ENCODE results near the gene FGFR3.

DNA sequence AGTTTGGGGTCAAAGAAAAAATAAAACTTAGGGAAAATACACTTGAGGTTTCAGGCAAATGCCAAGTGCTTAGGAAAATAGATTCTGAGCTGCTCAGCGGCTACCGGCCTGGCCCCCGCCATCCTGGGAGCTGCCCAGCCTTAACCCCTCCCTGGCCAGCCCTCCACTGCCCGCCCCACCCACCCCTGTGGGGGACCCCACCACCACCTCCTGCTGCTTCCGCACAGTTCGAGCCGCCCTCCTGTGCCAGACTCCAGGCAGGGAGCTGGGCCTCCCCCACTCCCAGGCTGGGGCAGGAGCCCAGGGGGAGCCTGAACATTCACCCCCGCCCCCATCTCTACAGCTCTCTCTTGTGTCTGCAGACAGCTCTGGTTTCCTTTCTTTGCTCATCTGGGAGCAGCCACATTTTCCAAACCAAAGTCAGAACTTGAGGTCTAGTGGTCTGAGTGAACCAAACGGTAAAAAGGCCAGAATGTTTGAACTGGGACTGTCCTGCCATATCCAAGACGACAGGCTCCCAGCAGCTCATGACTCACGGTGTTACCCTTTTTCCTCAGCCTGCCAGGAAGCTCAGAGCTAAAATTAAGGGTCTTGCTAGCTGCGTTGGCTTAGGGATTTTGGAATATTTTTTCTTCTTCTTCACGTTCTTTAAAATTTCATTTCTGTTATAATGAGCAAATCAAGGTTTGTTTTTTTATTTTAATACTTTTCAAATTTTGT lies 4.7 kb upstream of the FGFR3 start:
- TF ChIP-seq, protein P1, sequence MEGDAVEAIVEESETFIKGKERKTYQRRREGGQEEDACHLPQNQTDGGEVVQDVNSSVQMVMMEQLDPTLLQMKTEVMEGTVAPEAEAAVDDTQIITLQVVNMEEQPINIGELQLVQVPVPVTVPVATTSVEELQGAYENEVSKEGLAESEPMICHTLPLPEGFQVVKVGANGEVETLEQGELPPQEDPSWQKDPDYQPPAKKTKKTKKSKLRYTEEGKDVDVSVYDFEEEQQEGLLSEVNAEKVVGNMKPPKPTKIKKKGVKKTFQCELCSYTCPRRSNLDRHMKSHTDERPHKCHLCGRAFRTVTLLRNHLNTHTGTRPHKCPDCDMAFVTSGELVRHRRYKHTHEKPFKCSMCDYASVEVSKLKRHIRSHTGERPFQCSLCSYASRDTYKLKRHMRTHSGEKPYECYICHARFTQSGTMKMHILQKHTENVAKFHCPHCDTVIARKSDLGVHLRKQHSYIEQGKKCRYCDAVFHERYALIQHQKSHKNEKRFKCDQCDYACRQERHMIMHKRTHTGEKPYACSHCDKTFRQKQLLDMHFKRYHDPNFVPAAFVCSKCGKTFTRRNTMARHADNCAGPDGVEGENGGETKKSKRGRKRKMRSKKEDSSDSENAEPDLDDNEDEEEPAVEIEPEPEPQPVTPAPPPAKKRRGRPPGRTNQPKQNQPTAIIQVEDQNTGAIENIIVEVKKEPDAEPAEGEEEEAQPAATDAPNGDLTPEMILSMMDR (IDR thresholded peaks at IDR 0.05 in 8 of 11, conservative IDR thresholded peaks at IDR 0.05 in 3 of 11), result no peak
- no peak for TF ChIP-seq POLR2A (IDR thresholded peaks at IDR 0.05)
